Hepatocyte (in vitro differentiated cells): ENCODE data around the gene TBL1X. TPM values are rescaled to one million over a fixed set of nuclear protein-coding genes. Genes with fewer than 3 reads are reported as not detected.

Experiments used
- DNase-seq: peaks from one replicate; pipeline ENCODE4 v3.0.0-alpha.2; 2016; ENCODE audit warnings: low spot score
- H2AFZ ChIP-seq: fragments of 200-600 bp; sonication (generic); 2 replicates; pipeline ENCODE4 v1.6.0; 2016; ENCODE audit warnings: antibody characterized with exemption, mild to moderate bottlenecking
- H3K27ac ChIP-seq: fragments of 200-600 bp; sonication (generic); 2 replicates; pipeline ENCODE4 v1.5.1; 2016; ENCODE audit warnings: mild to moderate bottlenecking
- H3K27me3 ChIP-seq: fragments of 200-600 bp; sonication (generic); 2 replicates; pipeline ENCODE4 v1.6.1; 2016
- H3K36me3 ChIP-seq: fragments of 200-600 bp; sonication (generic); replicated peaks from 2 replicates; pipeline ENCODE4 v1.5.1; 2016; ENCODE audit warnings: low read depth; ENCODE audit not compliant: insufficient read depth
- H3K4me1 ChIP-seq: fragments of 200-600 bp; sonication (generic); 2 replicates; pipeline ENCODE4 v1.5.1; 2016; ENCODE audit warnings: mild to moderate bottlenecking, moderate library complexity; ENCODE audit not compliant: insufficient read depth
- H3K4me2 ChIP-seq: fragments of 200-600 bp; sonication (generic); 2 replicates; pipeline ENCODE4 v1.6.0; 2016
- H3K4me3 ChIP-seq: fragments of 200-600 bp; sonication (generic); 2 replicates; pipeline ENCODE4 v1.5.1; 2016; ENCODE audit warnings: mild to moderate bottlenecking
- H3K79me2 ChIP-seq: fragments of 200-600 bp; sonication (generic); 2 replicates; pipeline ENCODE4 v1.6.0; 2017; ENCODE audit warnings: mild to moderate bottlenecking
- H3K9me2 ChIP-seq: fragments of 200-600 bp; sonication (generic); replicated peaks from 2 replicates; pipeline ENCODE4 v1.6.0; 2017; ENCODE audit warnings: mild to moderate bottlenecking; ENCODE audit not compliant: insufficient read depth
- H3K9me3 ChIP-seq: fragments of 200-600 bp; sonication (generic); 2 replicates; pipeline ENCODE4 v1.5.1; 2016; ENCODE audit warnings: low read depth, mild to moderate bottlenecking
- H4K20me1 ChIP-seq: fragments of 200-600 bp; sonication (generic); 2 replicates; pipeline ENCODE4 v1.6.0; 2016; ENCODE audit warnings: mild to moderate bottlenecking; ENCODE audit not compliant: insufficient read depth, poor library complexity, severe bottlenecking
- EZH2 ChIP-seq: fragments of 200-600 bp; sonication (generic); IDR thresholded peaks from 2 replicates; pipeline ENCODE4 v1.6.1; 2016; ENCODE audit warnings: antibody characterized with exemption, mild to moderate bottlenecking, borderline replicate concordance
- EZH2phosphoT487 ChIP-seq: fragments of 200-600 bp; sonication (generic); IDR thresholded peaks from one replicate; pipeline ENCODE4 v1.6.1; 2018; ENCODE audit warnings: antibody characterized with exemption, mild to moderate bottlenecking, low read depth, moderate library complexity; ENCODE audit not compliant: unreplicated experiment, severe bottlenecking
- WGBS: methylation state at CpG from one replicate; pipeline ENCODE4 v1.1.6; 2016; ENCODE audit warnings: low lambda C conversion rate; ENCODE audit errors: missing lambda C conversion rate; 5-methylcytosine and 5-hydroxymethylcytosine counted together
- polyA plus RNA-seq: library from polyadenylated mRNA; unstranded; fragments of >200 nt; fragmentation: Nextera tagmentation; extraction: Ambion mirVana; gene quantifications from 2 replicates; pipeline ENCODE4 v1.2.1, GENCODE V29; 2016
- total RNA-seq: library from RNA; depleted of rRNA; stranded (reverse); fragments of >200 nt; gene quantifications from 2 replicates; pipeline ENCODE4 v1.2.3, GENCODE V29; 2014
- TF ChIP-seq, protein P1 (sequence below): fragments of 200-600 bp; sonication (generic); IDR thresholded peaks from 2 replicates; pipeline ENCODE4 v1.5.1; 2016; ENCODE audit warnings: antibody characterized with exemption, mild to moderate bottlenecking; ENCODE audit not compliant: poor library complexity

The TBL1X gene
- total and polyA plus RNA-seq, 2 experiments from 2014 or later = 14.9 to 16.0 TPM

DNA sequence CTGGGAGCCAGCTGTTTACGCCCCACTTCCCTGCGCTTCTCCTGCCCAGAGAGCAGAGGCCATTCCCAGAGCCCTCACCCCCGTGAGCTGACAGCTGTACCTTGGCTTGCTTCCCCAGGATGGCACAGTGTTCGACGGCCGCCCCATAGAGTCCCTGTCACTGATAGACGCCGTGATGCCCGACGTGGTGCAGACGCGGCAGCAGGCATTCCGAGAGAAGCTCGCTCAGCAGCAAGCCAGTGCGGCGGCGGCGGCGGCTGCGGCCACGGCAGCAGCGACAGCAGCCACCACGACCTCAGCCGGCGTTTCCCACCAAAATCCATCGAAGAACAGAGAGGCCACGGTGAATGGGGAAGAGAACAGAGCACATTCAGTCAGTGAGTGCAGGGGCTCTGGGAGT, 223.0 kb downstream of the TBL1X start:
- no peaks in the 10 kb centered on the region for H3K4me1 ChIP-seq
- no peak for DNase-seq
- no peak overlapping the region for H3K27ac ChIP-seq
- no peaks in the 10 kb centered on the region for H3K36me3 ChIP-seq
- H3K4me3 ChIP-seq = no peak overlapping the region
- H3K27me3 ChIP-seq = no peaks in the 10 kb centered on the region
- H3K79me2 ChIP-seq = no peaks in the 10 kb centered on the region
- no peak overlapping the region for H3K4me2 ChIP-seq
- WGBS = 95% methylated on average over 24 of the region's 27 CpGs
- TF ChIP-seq, protein P1, sequence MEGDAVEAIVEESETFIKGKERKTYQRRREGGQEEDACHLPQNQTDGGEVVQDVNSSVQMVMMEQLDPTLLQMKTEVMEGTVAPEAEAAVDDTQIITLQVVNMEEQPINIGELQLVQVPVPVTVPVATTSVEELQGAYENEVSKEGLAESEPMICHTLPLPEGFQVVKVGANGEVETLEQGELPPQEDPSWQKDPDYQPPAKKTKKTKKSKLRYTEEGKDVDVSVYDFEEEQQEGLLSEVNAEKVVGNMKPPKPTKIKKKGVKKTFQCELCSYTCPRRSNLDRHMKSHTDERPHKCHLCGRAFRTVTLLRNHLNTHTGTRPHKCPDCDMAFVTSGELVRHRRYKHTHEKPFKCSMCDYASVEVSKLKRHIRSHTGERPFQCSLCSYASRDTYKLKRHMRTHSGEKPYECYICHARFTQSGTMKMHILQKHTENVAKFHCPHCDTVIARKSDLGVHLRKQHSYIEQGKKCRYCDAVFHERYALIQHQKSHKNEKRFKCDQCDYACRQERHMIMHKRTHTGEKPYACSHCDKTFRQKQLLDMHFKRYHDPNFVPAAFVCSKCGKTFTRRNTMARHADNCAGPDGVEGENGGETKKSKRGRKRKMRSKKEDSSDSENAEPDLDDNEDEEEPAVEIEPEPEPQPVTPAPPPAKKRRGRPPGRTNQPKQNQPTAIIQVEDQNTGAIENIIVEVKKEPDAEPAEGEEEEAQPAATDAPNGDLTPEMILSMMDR = no peak
- no peak for TF ChIP-seq EZH2phosphoT487
- no peak for TF ChIP-seq EZH2
- no peaks in the 10 kb centered on the region for H4K20me1 ChIP-seq
- no peaks in the 10 kb centered on the region for H3K9me2 ChIP-seq
- H3K9me3 ChIP-seq = no peaks in the 10 kb centered on the region
- H2AFZ ChIP-seq = no peak overlapping the region

DNA sequence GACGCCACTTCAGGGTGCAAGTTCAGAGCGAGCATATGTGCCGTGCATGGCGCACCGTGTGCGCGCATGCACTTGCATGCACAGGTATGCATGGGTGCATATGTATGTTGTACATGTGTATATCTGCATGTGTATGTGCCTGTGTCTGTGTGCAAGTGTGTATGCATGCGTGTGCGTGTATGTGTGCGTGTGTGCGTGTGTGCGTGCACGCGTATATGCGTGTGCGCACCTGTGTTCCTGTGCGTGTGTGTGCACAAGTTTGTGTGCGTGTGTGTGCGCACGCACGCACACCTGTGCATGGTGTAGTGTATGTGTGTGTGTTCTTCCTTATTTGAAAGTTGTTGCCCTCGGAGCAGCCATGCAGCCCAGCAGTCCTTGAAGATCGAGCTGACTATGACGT, 224.0 kb downstream of the TBL1X start:
- Histone ChIP-seq H3K4me3 (no peak overlapping the region), H3K9me2 (no peaks in the 10 kb centered on the region), H3K36me3 (no peaks in the 10 kb centered on the region), H4K20me1 (no peaks in the 10 kb centered on the region), H3K4me1 (no peaks in the 10 kb centered on the region), H3K4me2 (no peak overlapping the region), H3K79me2 (no peaks in the 10 kb centered on the region), H3K27ac (no peak overlapping the region), H3K9me3 (no peaks in the 10 kb centered on the region), H3K27me3 (no peaks in the 10 kb centered on the region), H2AFZ (no peak overlapping the region)
- TF ChIP-seq EZH2phosphoT487 (no peak), EZH2 (no peak)
- TF ChIP-seq, protein P1 = no peak
- WGBS = 95% methylated on average over 22 of the region's 24 CpGs
- DNase-seq = no peak

- Histone ChIP-seq H3K36me3 (no peaks in the 10 kb centered on the region), H3K4me3 (no peak overlapping the region), H3K79me2 (no peaks in the 10 kb centered on the region), H3K9me2 (no peaks in the 10 kb centered on the region), H2AFZ (no peak overlapping the region), H3K27ac (no peak overlapping the region), H3K4me1 (no peaks in the 10 kb centered on the region), H4K20me1 (no peaks in the 10 kb centered on the region), H3K27me3 (no peaks in the 10 kb centered on the region), H3K9me3 (no peaks in the 10 kb centered on the region), H3K4me2 (no peak overlapping the region)
- 83% methylated on average over 5 of the region's 5 CpGs for WGBS
- no peak for TF ChIP-seq EZH2phosphoT487
- no peak for DNase-seq
Measured at GRCh38 chrX:9690046-9690445, 225.2 kb downstream of the TBL1X start.

GRCh38 chrX:9693307-9694001, 228.6 kb downstream of the TBL1X start:
- Histone ChIP-seq H3K79me2 (no peaks in the 10 kb centered on the region), H3K4me3 (no peak overlapping the region), H3K9me3 (no peaks in the 10 kb centered on the region), H2AFZ (no peak overlapping the region), H3K27me3 (no peaks in the 10 kb centered on the region), H3K9me2 (no peaks in the 10 kb centered on the region), H3K4me1 (no peaks in the 10 kb centered on the region), H3K27ac (no peak overlapping the region), H3K4me2 (no peak overlapping the region), H4K20me1 (no peaks in the 10 kb centered on the region), H3K36me3 (no peaks in the 10 kb centered on the region)
- 87% methylated on average over 12 of the region's 12 CpGs for WGBS
- no peak for DNase-seq
- TF ChIP-seq EZH2 (no peak), EZH2phosphoT487 (no peak)
- TF ChIP-seq, protein P1 = no peak
